HG02840 (cell line): ENCODE data around the gene KRTAP10-9.
"Not testable (repeated sequence)": the region's sequence is repeated elsewhere in the genome, so short reads cannot be mapped to it uniquely, and the experiment has no call there.

ENCODE experiments used
- ATAC-seq: cut with Tn5 transposase; IDR thresholded peaks from one replicate; pipeline ENCODE4 v1.9.1; 2021; ENCODE audit warnings: mild to moderate bottlenecking, moderate library complexity, moderate number of reproducible peaks; ENCODE audit not compliant: unreplicated experiment, low FRiP score

The KRTAP10-9 gene, protein sequence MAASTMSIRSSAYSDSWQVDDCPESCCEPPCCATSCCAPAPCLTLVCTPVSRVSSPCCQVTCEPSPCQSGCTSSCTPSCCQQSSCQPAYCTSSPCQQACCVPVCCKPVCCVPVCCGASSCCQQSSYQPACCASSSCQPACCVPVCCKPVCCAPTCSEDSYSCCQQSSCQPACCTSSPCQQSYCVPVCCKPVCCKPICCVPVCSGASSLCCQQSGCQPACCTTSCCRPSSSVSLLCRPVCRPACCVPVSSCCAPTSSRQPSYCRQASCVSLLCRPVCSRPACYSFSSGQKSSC

DNA sequence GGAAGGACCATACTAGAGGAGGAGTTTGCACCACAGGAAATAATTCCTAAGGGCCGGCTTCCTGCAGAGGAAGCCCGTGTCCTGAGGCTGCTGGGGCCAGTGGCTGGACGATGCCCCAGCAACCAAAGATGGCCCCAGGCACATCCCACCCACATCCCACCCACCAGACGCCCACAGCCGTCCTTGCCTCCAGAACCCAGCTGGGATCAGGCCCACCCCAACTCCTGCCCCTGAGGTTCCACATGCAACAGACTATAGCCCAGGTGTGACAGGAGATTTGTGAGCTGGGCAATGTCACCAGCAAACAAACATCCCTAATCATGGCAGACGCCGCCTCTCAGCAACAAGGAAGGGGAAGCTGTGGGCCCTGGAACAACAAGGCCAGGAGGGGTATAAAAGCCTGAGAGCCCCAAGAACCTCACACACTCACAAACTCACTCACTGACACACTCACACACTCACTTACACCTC lies at the start of gene KRTAP10-9:
KRTAP10-9 (plus strand) TSS at position 421 of the 471 bp plus-strand sequence. CDS start 79 bp downstream, outside the sequence.
- no peak for ATAC-seq

DNA sequence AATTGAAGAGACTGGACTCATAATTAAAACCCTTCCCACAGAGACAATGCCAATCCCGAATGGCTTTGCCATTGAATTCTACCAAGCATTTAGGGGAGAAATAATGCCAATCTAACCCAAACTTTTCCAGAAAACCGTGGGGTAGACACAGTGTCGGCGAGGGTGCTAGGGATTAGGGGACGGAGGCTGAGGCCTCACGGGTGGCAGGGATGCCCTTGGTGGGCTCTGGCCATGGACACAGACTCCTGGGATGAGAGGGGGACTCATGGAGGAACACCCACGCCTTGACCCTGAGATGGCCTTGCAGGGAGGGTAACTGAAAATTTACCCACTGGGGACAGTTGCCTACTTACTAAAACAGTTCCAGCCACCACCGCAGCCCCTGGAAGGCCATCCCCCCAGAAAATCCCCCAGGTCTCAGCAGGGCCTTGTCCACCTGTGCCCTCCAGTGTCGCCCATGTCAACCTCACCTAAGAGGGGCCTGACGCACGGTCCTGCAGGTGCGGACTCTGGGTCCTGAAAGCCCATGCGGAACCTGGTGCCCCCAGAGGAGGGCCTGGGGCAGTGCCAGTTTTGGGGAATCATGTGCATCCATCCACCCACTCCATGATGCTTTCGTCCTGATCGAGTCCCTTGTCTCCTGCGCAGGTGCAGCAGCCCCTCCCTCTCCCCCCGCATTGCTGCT lies 48.4 kb upstream of the KRTAP10-9 start:
- ATAC-seq = no peak

DNA sequence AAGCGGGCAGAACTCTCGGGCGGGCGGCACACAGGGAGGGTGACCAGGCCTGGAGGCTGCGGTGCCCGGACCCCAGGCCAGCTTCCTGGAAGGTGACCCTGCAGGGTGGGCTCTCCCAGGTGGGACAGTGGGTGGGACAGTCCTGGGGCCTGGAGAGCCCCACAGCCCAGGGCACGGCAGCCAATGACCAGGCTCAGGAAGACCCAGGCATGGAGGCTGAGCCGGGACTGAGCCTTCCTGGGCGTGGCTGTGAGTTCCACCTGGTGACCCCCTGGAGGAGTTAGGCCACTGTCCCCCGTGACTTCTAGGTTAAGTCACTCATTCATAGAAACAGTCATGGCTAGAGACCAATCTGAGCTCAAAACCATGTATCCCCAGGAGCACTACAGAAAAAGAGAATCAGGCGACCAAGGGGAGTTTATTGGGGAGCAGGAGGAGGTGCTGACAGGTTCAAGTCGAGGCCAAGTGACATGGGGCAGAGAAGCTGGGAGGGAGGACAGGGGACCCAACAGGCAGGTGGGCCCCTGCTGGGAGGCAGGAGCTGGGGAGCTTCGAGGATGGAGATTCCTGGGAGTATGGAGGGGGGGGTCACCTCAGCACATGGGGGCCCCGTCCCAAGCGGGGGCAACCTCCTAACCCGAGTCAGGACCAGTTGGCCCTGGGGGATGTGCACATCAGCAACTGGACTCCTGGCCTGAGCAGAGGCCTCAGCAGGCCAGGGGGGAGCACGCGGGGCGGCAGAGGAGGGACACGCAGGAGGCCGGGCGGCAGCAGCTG lies 47.6 kb upstream of the KRTAP10-9 start:
- ATAC-seq = no peak

DNA sequence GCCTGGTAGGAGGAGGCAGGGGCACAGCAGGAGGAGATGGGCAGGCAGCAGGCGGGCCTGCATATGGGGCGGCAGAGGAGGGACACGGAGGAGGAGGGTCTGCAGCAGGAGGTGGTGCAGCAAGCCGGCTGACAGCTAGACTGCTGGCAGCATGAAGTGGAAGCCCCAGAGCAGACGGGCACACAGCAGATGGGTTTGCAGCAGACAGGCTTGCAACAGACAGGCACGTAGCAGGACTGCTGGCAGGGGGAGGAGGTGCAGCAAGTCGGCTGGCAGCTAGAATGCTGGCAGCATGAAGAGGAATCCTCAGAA lies 47.1 kb upstream of the KRTAP10-9 start:
- no peak for ATAC-seq

DNA sequence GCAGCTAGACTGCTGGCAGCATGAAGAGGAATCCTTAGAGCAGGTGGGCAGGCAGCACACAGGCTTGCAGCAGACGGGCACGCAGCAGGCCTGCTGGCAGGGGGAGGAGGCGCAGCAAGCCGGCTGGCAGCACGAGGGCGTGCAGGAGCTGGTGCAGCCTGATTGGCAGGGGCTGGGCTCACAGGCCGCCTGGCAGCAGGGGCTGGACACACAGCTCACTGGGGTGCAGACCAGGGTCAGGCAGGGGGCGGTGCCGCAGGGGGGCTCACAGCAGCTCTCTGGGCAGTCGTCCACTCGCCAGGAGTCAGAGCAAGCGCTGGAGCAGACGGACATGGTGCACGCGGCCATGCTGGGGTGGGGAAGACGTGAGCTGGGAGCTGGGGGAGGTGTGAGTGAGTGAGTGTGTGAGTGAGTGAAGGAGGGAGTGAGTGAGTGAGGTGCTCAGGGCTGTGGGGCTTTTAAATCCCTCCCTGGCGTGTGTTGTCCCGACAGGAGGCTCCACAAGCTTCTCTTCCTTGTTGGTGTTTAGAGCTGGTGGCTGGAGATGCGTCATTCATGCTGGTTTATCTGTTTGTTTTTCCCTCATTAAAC lies 46.6 kb upstream of the KRTAP10-9 start, which contains the start of gene KRTAP10-5:
KRTAP10-5 (minus strand) TSS at position 374 of the 591 bp plus-strand sequence; CDS start at position 348, 26 bp downstream.
- not testable (repeated sequence) for ATAC-seq

DNA sequence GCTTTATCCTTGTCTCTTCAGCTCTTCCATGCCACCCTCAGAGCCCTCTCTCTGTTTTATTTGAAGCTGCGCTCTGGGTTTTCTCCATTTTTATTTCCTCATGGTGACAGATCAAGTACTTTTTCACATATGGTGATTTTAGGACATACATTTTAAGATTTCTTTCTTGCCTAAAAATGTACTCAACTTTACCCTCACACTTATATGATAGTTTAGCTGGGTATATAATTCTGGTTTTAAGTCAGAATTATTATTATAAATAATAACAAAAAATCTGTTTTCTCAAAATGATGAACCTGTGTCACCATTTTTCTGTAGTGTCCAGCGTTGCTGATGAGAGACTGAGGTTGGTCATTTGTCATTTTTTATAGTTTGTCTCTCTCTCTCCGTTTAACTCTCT lies 45.7 kb upstream of the KRTAP10-9 start:
- ATAC-seq = no peak

DNA sequence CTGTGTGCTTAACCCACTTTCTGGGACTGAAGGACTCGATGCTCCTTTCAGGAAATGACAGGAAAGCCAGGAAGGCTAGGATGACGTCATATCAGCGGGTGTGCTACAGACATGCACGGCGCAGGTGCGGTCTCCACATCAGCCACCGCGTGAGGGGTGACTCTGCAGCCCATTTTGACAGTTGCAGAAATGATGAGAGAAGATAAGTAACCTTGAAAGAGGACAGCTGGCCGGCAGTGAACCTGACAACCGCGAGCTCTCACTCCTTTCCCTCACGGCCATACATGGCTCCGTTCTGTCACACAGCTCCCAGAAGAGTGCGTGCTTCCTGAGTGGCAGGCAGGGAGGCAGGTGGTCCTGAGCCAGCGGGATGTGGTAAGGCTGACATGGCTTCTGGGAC lies 44.8 kb upstream of the KRTAP10-9 start:
- no peak for ATAC-seq

DNA sequence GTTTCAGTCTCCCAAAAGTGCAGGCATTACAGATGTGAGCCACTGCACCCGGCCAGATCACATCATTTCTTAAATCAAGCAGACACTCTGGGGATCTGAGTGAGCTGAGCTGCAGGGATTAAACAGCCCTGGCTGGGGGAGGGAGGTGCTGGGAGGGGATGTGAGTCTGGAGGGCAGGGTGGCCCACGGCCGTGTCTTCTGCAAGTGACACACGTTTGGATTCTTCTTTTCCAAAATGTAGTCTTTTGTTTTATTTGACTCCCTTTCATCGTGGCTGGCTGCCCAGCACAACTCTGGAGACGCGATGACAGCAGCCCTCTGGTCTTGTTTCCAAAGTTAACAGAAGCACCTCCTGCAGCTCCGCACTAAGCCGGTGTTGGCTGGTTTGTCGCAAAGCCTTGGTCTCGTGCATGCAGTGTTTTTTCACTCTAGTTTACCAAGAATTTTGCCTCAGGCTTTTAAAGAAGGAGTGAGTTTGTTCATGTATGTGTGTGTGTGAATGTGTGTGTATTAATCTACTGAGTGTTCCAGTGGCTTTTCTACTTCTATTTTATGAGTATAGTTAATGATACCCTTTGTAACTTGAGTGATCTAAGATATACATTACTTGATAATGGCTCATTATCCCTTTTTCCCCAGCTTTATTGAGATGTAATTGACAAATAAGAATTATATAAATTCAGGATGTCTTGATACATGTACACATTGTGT lies 43.6 kb upstream of the KRTAP10-9 start:
- no peak for ATAC-seq

DNA sequence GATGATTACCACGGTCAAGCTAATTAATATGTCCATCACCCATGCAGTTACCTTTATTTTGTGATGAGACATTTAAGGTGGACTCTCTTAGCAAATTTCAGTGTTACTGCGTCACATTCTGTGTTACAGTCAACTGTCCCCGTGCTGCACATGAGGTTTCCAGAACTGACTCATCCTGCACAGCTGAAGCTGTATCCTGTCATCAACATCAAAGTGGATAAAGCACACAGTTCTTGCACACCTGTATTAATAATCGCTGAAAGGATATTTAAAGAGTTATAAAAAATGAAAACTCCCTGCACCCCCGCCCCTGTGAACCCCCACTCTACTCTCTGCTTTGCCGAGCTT lies 43.1 kb upstream of the KRTAP10-9 start:
- no peak for ATAC-seq

DNA sequence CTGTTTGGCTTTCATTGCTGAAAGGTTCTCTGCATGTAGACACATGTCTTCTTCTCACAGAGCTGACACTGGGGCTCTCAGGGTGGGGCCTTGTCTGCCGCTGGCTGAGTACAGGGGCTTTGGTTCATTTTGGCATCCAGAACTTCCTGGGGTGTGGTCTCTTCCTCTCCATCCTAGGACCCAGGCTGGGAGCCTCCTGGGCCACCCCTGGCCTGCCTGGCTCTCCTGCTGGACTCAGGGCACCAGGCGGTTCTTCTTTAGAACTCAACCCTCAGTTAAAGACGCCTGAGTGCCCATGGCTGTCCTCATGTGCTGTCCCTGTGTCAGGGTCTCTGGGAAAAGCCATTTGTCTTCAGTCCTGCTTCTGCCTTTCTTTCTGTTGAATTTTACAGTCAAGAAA lies 41.0 kb upstream of the KRTAP10-9 start:
- ATAC-seq = no peak

DNA sequence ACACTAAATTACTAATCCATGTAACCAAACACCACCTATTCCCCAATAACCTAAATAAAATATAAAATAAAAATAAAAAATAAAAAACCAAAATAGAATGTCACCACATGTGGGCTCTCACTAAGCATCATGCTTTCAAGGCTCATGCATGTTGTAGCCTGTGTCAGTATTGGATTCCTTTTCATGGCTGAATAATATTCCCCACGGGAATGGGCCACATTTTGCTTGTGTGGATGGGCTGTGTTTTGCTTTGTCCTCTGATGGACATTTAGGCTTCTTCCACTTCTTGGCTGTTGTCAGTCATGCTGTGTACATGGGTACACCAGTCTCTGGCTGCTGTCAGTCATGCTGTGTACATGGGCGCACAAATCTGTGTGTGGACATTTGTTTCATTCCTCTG lies 37.8 kb upstream of the KRTAP10-9 start:
- no peak for ATAC-seq

DNA sequence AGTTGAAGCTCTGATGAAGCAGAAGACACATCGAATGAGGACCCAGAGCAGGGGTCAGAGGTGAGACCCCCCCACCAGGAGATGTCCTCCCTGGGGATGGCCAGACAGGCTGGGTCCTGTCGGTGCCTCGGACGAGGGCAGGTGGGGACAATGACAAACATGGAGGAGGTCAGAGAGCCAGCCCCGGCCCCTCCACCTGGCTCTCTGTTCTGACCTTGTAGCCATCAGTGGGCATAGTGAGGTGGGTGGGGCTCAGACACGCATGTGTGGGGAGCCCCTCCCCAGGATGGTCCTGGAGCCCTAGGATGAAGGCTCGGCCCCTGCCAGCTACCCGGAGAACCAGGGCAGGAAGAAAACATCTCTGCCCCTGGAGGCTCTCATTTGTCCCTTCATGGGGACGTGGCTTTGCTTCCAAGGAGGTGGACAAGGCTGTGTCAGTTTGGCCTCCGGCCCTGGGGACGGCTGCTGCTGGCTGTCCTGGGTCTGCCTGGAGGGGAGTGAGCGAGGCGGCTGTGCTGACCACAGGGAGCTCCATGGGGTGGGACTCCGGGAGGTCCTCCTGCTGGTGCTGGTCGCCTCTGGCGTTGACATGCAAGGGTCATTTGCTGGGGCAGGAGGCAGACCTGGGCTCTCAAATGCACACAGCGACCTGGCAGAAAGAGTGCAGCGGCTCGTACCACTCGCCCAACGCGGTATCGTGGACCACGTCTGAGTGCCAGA lies 37.1 kb upstream of the KRTAP10-9 start:
- ATAC-seq = no peak

DNA sequence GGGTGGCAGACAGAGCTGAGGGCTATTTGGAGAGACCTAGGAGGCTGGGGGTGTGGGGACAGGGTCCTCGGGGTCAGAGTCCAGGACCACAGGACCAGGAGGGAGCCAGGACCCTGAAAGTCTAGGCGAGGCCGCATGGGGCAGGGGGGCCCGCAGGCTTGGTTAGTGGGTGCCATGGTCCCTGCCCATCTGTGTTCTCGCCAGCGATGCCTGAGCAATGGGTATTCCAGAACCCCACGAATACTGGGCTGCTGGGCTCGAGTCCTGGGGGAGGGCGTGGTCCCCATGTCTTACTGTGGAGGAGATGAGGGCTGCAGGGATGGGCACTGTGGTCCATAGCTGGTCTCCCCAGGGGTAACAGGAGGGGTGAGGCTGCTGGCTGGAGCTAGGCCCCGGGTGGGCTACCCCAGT lies 36.6 kb upstream of the KRTAP10-9 start:
- ATAC-seq = no peak

DNA sequence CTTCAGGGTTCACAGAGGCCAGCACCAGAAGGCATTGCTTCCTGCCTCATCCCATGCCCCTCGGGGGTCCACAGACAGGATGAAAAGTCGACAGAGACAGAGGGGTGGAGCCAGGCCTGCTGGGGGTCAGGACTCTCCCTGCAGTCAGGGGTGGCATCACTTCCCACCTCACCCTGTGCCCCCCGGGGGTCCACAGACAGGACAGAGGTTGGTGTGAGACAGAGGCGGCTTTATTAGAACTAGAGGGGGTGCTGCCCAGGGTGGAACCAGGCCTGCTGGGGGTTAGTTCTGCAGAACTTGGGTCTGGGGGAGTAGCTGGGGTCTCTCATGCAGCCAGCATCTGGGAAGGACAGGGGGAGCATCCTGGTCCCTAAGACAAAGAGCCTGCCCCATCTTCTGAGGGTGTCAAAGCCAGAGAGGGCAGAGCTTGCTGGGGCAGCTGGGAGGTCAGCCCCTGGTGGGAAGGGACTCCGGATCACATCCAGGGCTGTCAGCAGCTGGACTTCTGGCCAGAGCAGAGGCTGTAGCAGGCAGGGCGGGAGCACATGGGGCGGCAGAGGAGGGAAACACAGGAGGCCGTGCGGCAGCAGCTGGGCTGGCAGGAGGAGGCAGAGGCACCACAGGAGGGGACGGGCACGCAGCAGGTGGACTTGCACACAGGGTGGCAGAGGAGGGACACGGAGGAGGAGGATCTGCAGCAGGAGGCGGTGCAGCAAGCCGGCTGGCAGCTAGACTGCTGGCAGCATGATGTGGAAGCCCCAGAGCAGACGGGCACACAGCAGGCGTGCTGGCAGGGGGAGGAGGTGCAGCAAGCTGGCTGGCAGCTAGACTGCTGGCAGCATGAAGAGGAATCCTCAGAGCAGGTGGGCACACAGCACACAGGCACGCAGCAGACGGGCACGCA lies 35.7 kb upstream of the KRTAP10-9 start:
- ATAC-seq = not testable (repeated sequence)

DNA sequence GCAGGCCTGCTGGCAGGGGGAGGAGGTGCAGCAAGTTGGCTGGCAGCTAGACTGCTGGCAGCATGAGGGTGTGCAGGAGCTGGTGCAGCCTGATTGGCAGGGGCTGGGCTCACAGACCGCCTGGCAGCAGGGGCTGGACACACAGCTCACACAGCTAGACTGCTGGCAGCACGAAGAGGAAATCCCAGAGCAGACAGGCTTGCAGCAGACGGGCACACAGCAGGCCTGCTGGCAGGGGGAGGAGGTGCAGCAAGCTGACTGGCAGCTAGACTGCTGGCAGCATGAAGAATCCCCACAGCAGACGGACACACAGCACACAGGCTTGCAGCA lies 35.1 kb upstream of the KRTAP10-9 start:
- not testable (repeated sequence) for ATAC-seq

DNA sequence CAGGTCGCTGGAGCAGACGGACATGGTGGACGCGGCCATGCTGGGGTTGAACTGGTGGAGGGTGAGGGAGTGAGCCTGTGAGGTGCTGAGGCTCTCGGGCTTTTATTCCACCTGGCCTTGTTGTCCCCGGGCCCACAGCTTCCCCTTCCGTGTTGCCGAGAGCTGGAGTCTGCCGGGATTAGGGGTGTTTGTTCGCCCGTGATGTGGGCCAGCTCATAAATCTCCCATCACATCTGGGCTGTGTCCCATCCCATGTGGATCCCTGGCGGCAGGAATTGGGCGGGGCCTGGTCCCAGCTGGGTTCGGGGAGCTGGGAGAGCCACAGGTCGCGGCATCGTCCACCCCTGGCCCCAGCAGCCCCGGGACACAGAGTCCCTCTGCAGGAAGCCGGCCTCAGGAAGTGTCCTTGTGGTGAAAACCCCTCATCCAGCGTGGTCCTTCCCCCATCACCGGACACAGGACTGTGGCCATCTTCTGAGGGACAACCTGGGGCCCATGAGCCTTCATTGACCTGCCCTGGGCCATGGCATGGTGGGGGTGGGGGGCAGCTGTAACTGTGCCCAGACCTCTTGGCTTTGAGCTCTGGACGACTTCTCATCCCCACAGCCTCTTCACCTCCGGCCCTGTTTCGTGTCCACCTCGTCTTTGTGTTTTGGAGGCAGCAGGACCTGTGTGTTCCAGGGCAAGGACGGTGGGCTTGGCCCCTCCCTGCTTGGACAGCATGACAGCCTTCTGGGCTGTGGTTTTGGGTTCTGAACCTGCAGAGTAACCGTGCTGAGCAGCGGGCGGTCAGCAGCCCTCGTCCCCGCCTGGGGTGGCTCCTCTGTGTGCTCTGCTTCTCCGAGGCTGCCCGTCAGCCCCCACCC lies 34.2 kb upstream of the KRTAP10-9 start, which contains the start of gene KRTAP10-6:
KRTAP10-6 (minus strand) TSS at position 60 of the 866 bp plus-strand sequence; CDS start at position 39, 21 bp downstream.
- no peak for ATAC-seq

DNA sequence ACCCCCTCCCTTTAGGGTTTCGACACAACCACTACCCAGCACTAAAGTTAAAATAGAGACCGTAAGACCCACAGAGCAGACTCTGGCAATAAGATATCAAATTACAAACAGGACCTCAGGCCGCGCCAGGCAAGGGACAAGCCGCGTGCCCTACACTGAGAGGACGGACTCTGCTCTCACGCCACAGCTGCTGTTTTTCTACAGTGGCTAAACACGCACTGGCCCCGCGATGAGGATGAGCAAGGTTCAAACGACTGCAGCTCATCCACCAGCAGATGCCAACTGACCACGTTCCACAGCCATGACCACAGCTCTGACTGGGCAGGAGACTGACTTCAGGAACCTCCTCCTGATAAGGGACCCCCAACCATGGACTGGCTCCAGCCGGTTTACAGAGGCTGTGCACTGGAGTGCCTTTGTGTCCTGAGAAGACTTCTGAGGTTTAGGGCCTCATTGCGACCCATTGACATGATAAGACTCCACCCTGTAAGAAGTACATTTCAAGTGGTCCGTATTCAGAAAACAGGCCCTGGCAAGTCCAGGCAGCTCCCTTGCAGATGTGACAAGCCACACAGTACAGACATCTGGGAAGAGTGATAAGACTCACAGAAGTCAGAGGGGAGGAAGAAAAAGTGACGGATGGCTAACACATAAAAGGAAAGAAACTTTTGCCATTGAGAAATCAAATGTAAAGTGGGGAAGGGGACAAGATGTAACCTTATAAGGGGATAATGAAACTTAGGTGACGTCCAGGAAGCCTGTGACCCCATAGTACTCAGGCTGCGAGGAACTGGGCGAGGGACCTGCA lies 33.1 kb upstream of the KRTAP10-9 start:
- ATAC-seq = no peak
